A549 (cell line): ENCODE measurements around the gene BICD2. TPM values are rescaled to one million over a fixed set of nuclear protein-coding genes. Genes with fewer than 3 reads are reported as not detected.

Experiments
- ATAC-seq, 2 experiments: fragments of 200-7000 bp in 1 of 2; fragments of >200 bp in 1 of 2; cut with Nextera tagmentation in 1 of 2; cut with Tn5 transposase in 1 of 2; 3 replicates each; pipeline versions ENCODE4 v1.8.0 to v1.9.1; 2018 to 2020; ENCODE audit warnings: mild to moderate bottlenecking in 1 of 2, moderate library complexity in 1 of 2
- CTCF ChIA-PET: fragments of 300-600 bp; sonication (Branson Sonifier 250); formaldehyde crosslinking; extraction: SDS; loops from one replicate; lab custom pipeline; 2021; ENCODE audit warnings: antibody characterized with exemption, inconsistent platforms; lab: Yijun Ruan, JAX
- POLR2A ChIA-PET: fragments of 350-600 bp; formaldehyde crosslinking; extraction: SDS; loops from one replicate; lab custom pipeline; 2021; ENCODE audit warnings: antibody characterized with exemption, inconsistent platforms; lab: Yijun Ruan, JAX
- DNase-seq, 2 experiments: peaks; one replicate each; pipeline versions ENCODE4 v3.0.0 to v3.0.0-alpha.2; 2011 to 2016; ENCODE audit warnings: low read depth in 1 of 2, low spot score in 1 of 2
- FAIRE-seq: peaks from 2 replicates; lab custom pipeline; 2011; peaks lifted over from hg19 to GRCh38; lab: Jason Lieb, UNC
- H3K27ac ChIP-seq, 2 experiments: fragments of >200 bp; sonication (Bioruptor Twin); formaldehyde crosslinking; 3 replicates each; pipeline ENCODE4 v1.5.1; 2016 to 2017
- H3K4me1 ChIP-seq: fragments of >200 bp; sonication (Bioruptor Twin); formaldehyde crosslinking; 3 replicates; pipeline ENCODE4 v1.6.1; 2016
- H3K4me2 ChIP-seq: fragments of >200 bp; sonication (Bioruptor Twin); formaldehyde crosslinking; 3 replicates; pipeline ENCODE4 v1.6.1; 2016
- H3K4me3 ChIP-seq: fragments of >200 bp; sonication (Bioruptor Twin); formaldehyde crosslinking; 3 replicates; pipeline ENCODE4 v1.5.1; 2016
- H3K9me3 ChIP-seq: fragments of >200 bp; sonication (Bioruptor Twin); formaldehyde crosslinking; 3 replicates; pipeline ENCODE4 v1.6.1; 2016
- CBX8 ChIP-seq: fragments of 200-600 bp; sonication (generic); IDR thresholded peaks from 2 replicates; pipeline ENCODE4 v1.6.1; 2016
- CHD2 ChIP-seq: fragments of 150-350 bp; IDR thresholded peaks from 2 replicates; pipeline ENCODE4 v1.6.1; 2014; ENCODE audit warnings: low read length; ENCODE audit not compliant: partially characterized antibody
- CHD4 ChIP-seq: fragments of 200-600 bp; sonication (generic); IDR thresholded peaks from 2 replicates; pipeline ENCODE4 v1.6.1; 2016; ENCODE audit warnings: antibody characterized with exemption, mild to moderate bottlenecking, borderline replicate concordance
- EP300 ChIP-seq, 2 experiments: fragments of >200 bp; sonication (Bioruptor Twin); formaldehyde crosslinking; IDR thresholded peaks; 2 replicates in 1 of 2; 3 replicates in 1 of 2; pipeline ENCODE4 v1.6.1; 2016 to 2017
- ESRRA ChIP-seq: fragments of 150-350 bp; IDR thresholded peaks from 2 replicates; pipeline ENCODE4 v1.6.1; 2014; ENCODE audit warnings: mild to moderate bottlenecking, low read length, borderline replicate concordance
- HDAC2 ChIP-seq: fragments of 200-600 bp; sonication (generic); IDR thresholded peaks from 2 replicates; pipeline ENCODE4 v1.6.1; 2016
- HES2 ChIP-seq: fragments of >200 bp; sonication (Bioruptor Twin); formaldehyde crosslinking; IDR thresholded peaks from 2 replicates; pipeline ENCODE4 v1.6.1; 2016
- HOXA7 ChIP-seq: fragments of 250-450 bp; sonication (Bioruptor Pico); IDR thresholded peaks from 2 replicates; pipeline ENCODE4 v1.5.0; 2020; ENCODE audit warnings: mild to moderate bottlenecking, moderate library complexity
- HOXB13 ChIP-seq: fragments of 250-450 bp; sonication (Bioruptor Pico); IDR thresholded peaks from 2 replicates; pipeline ENCODE4 v1.5.0; 2020; ENCODE audit warnings: low read depth, mild to moderate bottlenecking, moderate library complexity
- JUN ChIP-seq, 2 experiments: fragments of >200 bp; sonication (Bioruptor Twin); formaldehyde crosslinking; IDR thresholded peaks; 2 replicates in 1 of 2; 3 replicates in 1 of 2; pipeline ENCODE4 v1.6.1; 2016 to 2017
- MAZ ChIP-seq: fragments of 150-350 bp; IDR thresholded peaks from 2 replicates; pipeline ENCODE4 v1.6.1; 2014; ENCODE audit warnings: antibody characterized with exemption, low read depth, low read length, borderline replicate concordance
- POLR2A ChIP-seq: IDR thresholded peaks from 2 replicates; pipeline ENCODE4 v1.6.1; 2012; ENCODE audit warnings: mild to moderate bottlenecking, low read length
- POLR2AphosphoS2 ChIP-seq: conservative IDR thresholded peaks from 2 replicates; pipeline ENCODE4 v1.6.1; 2012; ENCODE audit warnings: low read length, improper control_type of control experiment, inconsistent platforms
- RARB ChIP-seq: fragments of 250-450 bp; sonication (Bioruptor Pico); IDR thresholded peaks from 2 replicates; pipeline ENCODE4 v1.8.0; 2021; ENCODE audit warnings: mild to moderate bottlenecking, moderate library complexity
- TFCP2L1 ChIP-seq: fragments of 250-450 bp; sonication (Bioruptor Pico); IDR thresholded peaks from 2 replicates; pipeline ENCODE4 v1.5.0; 2021; ENCODE audit warnings: mild to moderate bottlenecking
- ZNF302 ChIP-seq: fragments of 250-450 bp; sonication (Bioruptor Pico); IDR thresholded peaks from 2 replicates; pipeline ENCODE4 v1.9.0; 2021; ENCODE audit warnings: inconsistent platforms, mild to moderate bottlenecking, moderate library complexity
- ZSCAN20 ChIP-seq: fragments of 250-450 bp; sonication (Bioruptor Pico); IDR thresholded peaks from 2 replicates; pipeline ENCODE4 v1.8.0; 2022; ENCODE audit warnings: mild to moderate bottlenecking, moderate library complexity
- WGBS: methylation state at CpG from one replicate; pipeline ENCODE4 v1.1.6; 2017; ENCODE audit errors: missing lambda C conversion rate; 5-methylcytosine and 5-hydroxymethylcytosine counted together
- polyA plus RNA-seq, 4 experiments: library from polyadenylated mRNA; depleted of rRNA in 3 of 4; stranded (reverse); fragments of >200 nt; fragmentation: RNase III in 1 of 4; extraction: RNeasy Plus Mini Kit Qiagen cat#74134 plus additional on column Dnase treatment in 1 of 4; gene quantifications; 2 replicates in 3 of 4; 3 replicates in 1 of 4; pipeline ENCODE4 v1.2.3, GENCODE V29; 2011 to 2017

The BICD2 gene
- polyA plus RNA-seq, 2 of the 4 experiments (the other 2 are of a cell fraction) = 10.2 to 26.1 TPM

GRCh38 chr9:92725266-92725545 is 39.4 kb downstream of the BICD2 start:
- TF ChIP-seq MAZ (no peak), CHD4 (no peak), POLR2AphosphoS2 (no peak), HES2 (no peak), EP300 (IDR thresholded peaks at IDR 0.05) (no peak), ZNF302 (CRISPR knock-in tag) (no peak), POLR2A (no peak)
- CTCF ChIA-PET = interaction anchor here (0.6 to 11.8 kb wide), 3 partner anchors 8 to 1140 kb away, joined by 3 to 81 read pairs (median 4); no protein-coding TSS in a partner anchor
- Histone ChIP-seq H3K4me1 (no peaks in the 10 kb centered on the region), H3K9me3 (no peaks in the 10 kb centered on the region), H3K27ac (no peak overlapping the region), H3K4me3 (no peak overlapping the region), H3K4me2 (no peak overlapping the region)
- FAIRE-seq (no peak), DNase-seq (no peak), ATAC-seq (no peak)
- POLR2A ChIA-PET = no interaction called here
- WGBS = 96% methylated on average over 4 of the region's 4 CpGs

GRCh38 chr9:92724528-92725265 is 39.9 kb downstream of the BICD2 start:
- ATAC-seq (no peak), DNase-seq (no peak), FAIRE-seq (no peak)
- no peak for TF ChIP-seq HOXA7
- Histone ChIP-seq H3K4me2 (no peak overlapping the region), H3K27ac (no peak overlapping the region), H3K9me3 (no peaks in the 10 kb centered on the region), H3K4me1 (no peaks in the 10 kb centered on the region), H3K4me3 (no peak overlapping the region)
- POLR2A ChIA-PET = no interaction called here
- WGBS = 93% methylated on average over 10 of the region's 10 CpGs
- CTCF ChIA-PET = interaction anchor here (0.6 to 11.8 kb wide), 3 partner anchors 8 to 1139 kb away, joined by 3 to 81 read pairs (median 4); no protein-coding TSS in a partner anchor

GRCh38 chr9:92723801-92724323 is 40.8 kb downstream of the BICD2 start:
- no peak for DNase-seq
- no peak for ATAC-seq
- Histone ChIP-seq H3K4me2 (no peak overlapping the region), H3K4me3 (no peak overlapping the region), H3K27ac (no peak overlapping the region), H3K4me1 (no peaks in the 10 kb centered on the region), H3K9me3 (no peaks in the 10 kb centered on the region)
- TF ChIP-seq CBX8 (no peak), JUN (IDR thresholded peaks at IDR 0.05) (no peak), HDAC2 (no peak), TFCP2L1 (no peak), CHD2 (no peak), HOXB13 (CRISPR knock-in tag) (no peak), ZSCAN20 (no peak)
- FAIRE-seq = no peak
- POLR2A ChIA-PET = no interaction called here
- 73% methylated on average over 9 of the region's 9 CpGs for WGBS
- CTCF ChIA-PET = interaction anchor here (1.0 to 11.8 kb wide), 2 partner anchors 7 to 35 kb away, joined by 3 to 81 read pairs; no protein-coding TSS in a partner anchor

GRCh38 chr9:92723299-92723625 is 41.4 kb downstream of the BICD2 start:
- no peak for TF ChIP-seq RARB (CRISPR knock-in tag)
- TF ChIP-seq ESRRA = no peak
- TF ChIP-seq POLR2AphosphoS2 = no peak
- DNase-seq (no peak), ATAC-seq (no peak), FAIRE-seq (no peak)
- POLR2A ChIA-PET = no interaction called here
- 93% methylated on average over 3 of the region's 3 CpGs for WGBS
- Histone ChIP-seq H3K4me3 (no peak overlapping the region), H3K27ac (no peak overlapping the region), H3K9me3 (no peaks in the 10 kb centered on the region), H3K4me1 (no peaks in the 10 kb centered on the region), H3K4me2 (no peak overlapping the region)
- CTCF ChIA-PET = interaction anchor here (1.0 to 11.8 kb wide), 2 partner anchors 6 to 35 kb away, joined by 3 to 81 read pairs; no protein-coding TSS in a partner anchor
